ENCODE measurements around the gene PRICKLE2. TPM values are rescaled to one million over a fixed set of nuclear protein-coding genes. Genes with fewer than 3 reads are reported as not detected.

The PRICKLE2 gene
- 10 to 100 TPM in 5 of 8 experiments, 1 to 10 TPM in 3; 2.1 to 43.1 (median 12.0) TPM for total RNA-seq

GRCh38 chr3:64224826-64225610, at the start of gene PRICKLE2:
Gene PRICKLE2, minus strand, starts transcription at chr3:64225466. Its CDS starts 26,539 bp downstream, at chr3:64198927.
- Histone ChIP-seq H3K4me1 (replicated peaks in 1 of 2) (peaks cover 43 to 46% of the 10 kb centered on the region in 2 donors), H3K27ac (peak within 1 kb of the TSS; percentile 58 to 73), H3K4me3 (peak within 1 kb of the TSS; percentile 35 to 44 (median 38))
- WGBS, 10 experiments, result 0 to 39% (median 14%) methylated on average over 2 to 9 of the region's 13 CpGs; no CpG with 5 or more reads in 2 of the 10 experiments
- ATAC-seq (replicated peaks in 6 of 8), result peak; percentile 87 to 96 (median 94)
- in situ Hi-C loops (cut with MboI; ENCODE audit: low pct_unique_long_range_greater_than_20kb in 2 of 9, low sequenced_read_pairs in 9 of 9, unreplicated experiment in 9 of 9), result loop anchor here in 4 of 9 experiments (25.0 kb wide), 2 partner anchors 162 to 188 kb away; no protein-coding TSS in a partner anchor

- 58 to 100% (median 83%) methylated on average over 1 to 3 of the region's 3 CpGs; no CpG with 5 or more reads in 1 of the 10 experiments for WGBS, 10 experiments
- peaks cover 0 to 5% of the 10 kb centered on the region in 2 donors for H3K4me1 ChIP-seq (replicated peaks in 1 of 2)
- ATAC-seq (replicated peaks in 6 of 8), result no peak
- H3K27ac ChIP-seq, result no peak overlapping the region
- H3K4me3 ChIP-seq, result no peak overlapping the region
- in situ Hi-C loops (cut with MboI; ENCODE audit: low pct_unique_long_range_greater_than_20kb in 2 of 9, low sequenced_read_pairs in 9 of 9, unreplicated experiment in 9 of 9), result no loop called here
Observed at GRCh38 chr3:64272842-64273241, 47.6 kb upstream of the PRICKLE2 start.

- Histone ChIP-seq H3K27ac (no peak overlapping the region), H3K4me1 (replicated peaks in 1 of 2) (peaks cover 5 to 9% of the 10 kb centered on the region in 2 donors), H3K4me3 (no peak overlapping the region)
- WGBS, 10 experiments, result 50 to 100% (median 90%) methylated on average over 1 to 2 of the region's 2 CpGs; no CpG with 5 or more reads in 4 of the 10 experiments
- in situ Hi-C loops (cut with MboI; ENCODE audit: low pct_unique_long_range_greater_than_20kb in 2 of 9, low sequenced_read_pairs in 9 of 9, unreplicated experiment in 9 of 9), result no loop called here
- no peak for ATAC-seq (replicated peaks in 6 of 8)
Observed at GRCh38 chr3:64272271-64272670, 47.0 kb upstream of the PRICKLE2 start.

- whole genome bisulfite sequencing, 10 experiments, result 68 to 100% (median 85%) methylated on average over 1 to 2 of the region's 2 CpGs; no CpG with 5 or more reads in 4 of the 10 experiments
- Histone ChIP-seq H3K27ac (no peak overlapping the region), H3K4me1 (replicated peaks in 1 of 2) (peaks cover 10 to 12% of the 10 kb centered on the region in 2 donors), H3K4me3 (no peak overlapping the region)
- in situ Hi-C loops (cut with MboI; ENCODE audit: low pct_unique_long_range_greater_than_20kb in 2 of 9, low sequenced_read_pairs in 9 of 9, unreplicated experiment in 9 of 9), result no loop called here
- ATAC-seq (replicated peaks in 6 of 8), result no peak
Observed at GRCh38 chr3:64271631-64272030, 46.4 kb upstream of the PRICKLE2 start.

- H3K4me3 ChIP-seq, result no peak overlapping the region
Observed at GRCh38 chr3:64270866-64271260, 45.6 kb upstream of the PRICKLE2 start.

GRCh38 chr3:64270142-64270865, 45.0 kb upstream of the PRICKLE2 start:
- ATAC-seq (replicated peaks in 6 of 8), result peak in 2 of 8 experiments; percentile 34 to 68
- in situ Hi-C loops (cut with MboI; ENCODE audit: low pct_unique_long_range_greater_than_20kb in 2 of 9, low sequenced_read_pairs in 9 of 9, unreplicated experiment in 9 of 9), result no loop called here
- no peak overlapping the region for H3K4me3 ChIP-seq
- H3K4me1 ChIP-seq (replicated peaks in 1 of 2), result peaks cover 17 to 25% of the 10 kb centered on the region in 2 donors
- 52 to 100% (median 91%) methylated on average over 1 to 2 of the region's 2 CpGs; no CpG with 5 or more reads in 1 of the 10 experiments for WGBS, 10 experiments
- H3K27ac ChIP-seq, result no peak overlapping the region

More at GRCh38 chr3:64270866-64271260, 45.6 kb upstream of the PRICKLE2 start:
- in situ Hi-C loops (cut with MboI; ENCODE audit: low pct_unique_long_range_greater_than_20kb in 2 of 9, low sequenced_read_pairs in 9 of 9, unreplicated experiment in 9 of 9), result no loop called here
- H3K4me1 ChIP-seq (replicated peaks in 1 of 2), result peaks cover 17 to 20% of the 10 kb centered on the region in 2 donors
- 52 to 100% (median 91%) methylated on average over 2 to 3 of the region's 3 CpGs for WGBS, 10 experiments
- H3K27ac ChIP-seq, result no peak overlapping the region
- ATAC-seq (replicated peaks in 6 of 8), result no peak

GRCh38 chr3:64268926-64269325, 43.7 kb upstream of the PRICKLE2 start:
- Histone ChIP-seq H3K27ac (no peak overlapping the region), H3K4me1 (replicated peaks in 1 of 2) (peaks cover 17 to 27% of the 10 kb centered on the region in 2 donors), H3K4me3 (no peak overlapping the region)
- ATAC-seq (replicated peaks in 6 of 8), result no peak
- in situ Hi-C loops (cut with MboI; ENCODE audit: low pct_unique_long_range_greater_than_20kb in 2 of 9, low sequenced_read_pairs in 9 of 9, unreplicated experiment in 9 of 9), result no loop called here
- 55 to 100% (median 85%) methylated on average over 1 to 4 of the region's 4 CpGs; no CpG with 5 or more reads in 1 of the 10 experiments for WGBS, 10 experiments

GRCh38 chr3:64267721-64268604, 42.7 kb upstream of the PRICKLE2 start:
- Histone ChIP-seq H3K4me3 (peak overlapping the region; percentile 17 to 39 (median 27)), H3K27ac (no peak overlapping the region), H3K4me1 (replicated peaks in 1 of 2) (peaks cover 17 to 27% of the 10 kb centered on the region in 2 donors)
- ATAC-seq (replicated peaks in 6 of 8), result peak; percentile 51 to 88 (median 76)
- in situ Hi-C loops (cut with MboI; ENCODE audit: low pct_unique_long_range_greater_than_20kb in 2 of 9, low sequenced_read_pairs in 9 of 9, unreplicated experiment in 9 of 9), result no loop called here
- 0 to 90% (median 28%) methylated on average over 2 to 10 of the region's 33 CpGs; no CpG with 5 or more reads in 4 of the 10 experiments for WGBS, 10 experiments

- ATAC-seq (replicated peaks in 6 of 8), result no peak
- WGBS, 10 experiments, result 43 to 74% (median 55%) methylated on average over 1 to 2 of the region's 2 CpGs; no CpG with 5 or more reads in 2 of the 10 experiments
- H3K27ac ChIP-seq, result no peak overlapping the region
- in situ Hi-C loops (cut with MboI; ENCODE audit: low pct_unique_long_range_greater_than_20kb in 2 of 9, low sequenced_read_pairs in 9 of 9, unreplicated experiment in 9 of 9), result no loop called here
- peak overlapping the region in 1 of 5 donors; percentile 39 for H3K4me3 ChIP-seq
- H3K4me1 ChIP-seq (replicated peaks in 1 of 2), result peaks cover 17 to 27% of the 10 kb centered on the region in 2 donors
Observed at GRCh38 chr3:64266983-64267382, 41.7 kb upstream of the PRICKLE2 start.

GRCh38 chr3:64266065-64266931, 41.0 kb upstream of the PRICKLE2 start:
- Histone ChIP-seq H3K4me1 (replicated peaks in 1 of 2) (peaks cover 17 to 27% of the 10 kb centered on the region in 2 donors), H3K4me3 (peak overlapping the region in 1 of 5 donors; percentile 39), H3K27ac (no peak overlapping the region)
- peak in 7 of 8 experiments; percentile 40 to 69 (median 64) for ATAC-seq (replicated peaks in 6 of 8)
- in situ Hi-C loops (cut with MboI; ENCODE audit: low pct_unique_long_range_greater_than_20kb in 2 of 9, low sequenced_read_pairs in 9 of 9, unreplicated experiment in 9 of 9), result no loop called here
- 0 to 52% (median 34%) methylated on average over 1 to 7 of the region's 7 CpGs for WGBS, 10 experiments

- Histone ChIP-seq H3K4me1 (replicated peaks in 1 of 2) (peaks cover 17 to 28% of the 10 kb centered on the region in 2 donors), H3K4me3 (no peak overlapping the region), H3K27ac (no peak overlapping the region)
- in situ Hi-C loops (cut with MboI; ENCODE audit: low pct_unique_long_range_greater_than_20kb in 2 of 9, low sequenced_read_pairs in 9 of 9, unreplicated experiment in 9 of 9), result no loop called here
- no peak for ATAC-seq (replicated peaks in 6 of 8)
- 0 to 100% (median 33%) methylated on average over 1 to 3 of the region's 3 CpGs; no CpG with 5 or more reads in 1 of the 10 experiments for WGBS, 10 experiments
Observed at GRCh38 chr3:64265646-64266045, 40.4 kb upstream of the PRICKLE2 start.

Data from motor neuron (in vitro differentiated cells).